Upper lobe of left lung (tissue), 4 donors: Measurements from ENCODE around the gene RPAP2.

Source experiments
- CTCF ChIP-seq, 6 experiments: fragments of 450-650 bp in 4 of 6; fragments of 200-600 bp in 2 of 6; sonication (generic) in 2 of 6; IDR thresholded peaks; one replicate each; pipeline ENCODE4 v1.5.1; 2016 to 2019; ENCODE audit warnings: antibody characterized with exemption in 6 of 6
- EP300 ChIP-seq, 4 donors: sonication (generic); formaldehyde crosslinking; IDR thresholded peaks; one replicate each; pipeline ENCODE4 v1.5.1; 2017; ENCODE audit warnings: antibody characterized with exemption in 4 of 4, control low read depth in 2 of 4

DNA sequence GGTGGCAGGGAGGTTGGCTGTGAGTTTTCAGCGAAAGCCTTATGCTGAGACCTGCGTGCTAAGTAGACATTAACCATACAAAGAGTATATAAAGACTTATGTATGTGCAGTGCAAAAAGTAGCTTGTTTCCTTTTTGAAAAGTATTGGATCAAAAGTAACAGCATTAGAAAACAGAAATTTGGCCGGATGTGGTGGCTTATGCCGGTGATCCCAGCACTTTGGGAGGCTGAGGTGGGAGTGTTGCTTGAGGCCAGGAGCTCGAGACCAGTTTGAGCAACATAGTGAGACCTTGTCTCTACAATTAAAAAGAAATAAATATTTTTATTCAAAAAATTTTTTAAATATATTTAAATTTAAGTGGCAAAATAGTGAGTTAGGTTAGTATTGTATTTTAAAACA lies 2.2 kb downstream of the RPAP2 start:
- no peak for TF ChIP-seq CTCF (IDR thresholded peaks at IDR 0.05)
- TF ChIP-seq EP300 (IDR thresholded peaks at IDR 0.05): no peak
